ENCODE results near the gene ZNF710.

The ZNF710 gene

DNA sequence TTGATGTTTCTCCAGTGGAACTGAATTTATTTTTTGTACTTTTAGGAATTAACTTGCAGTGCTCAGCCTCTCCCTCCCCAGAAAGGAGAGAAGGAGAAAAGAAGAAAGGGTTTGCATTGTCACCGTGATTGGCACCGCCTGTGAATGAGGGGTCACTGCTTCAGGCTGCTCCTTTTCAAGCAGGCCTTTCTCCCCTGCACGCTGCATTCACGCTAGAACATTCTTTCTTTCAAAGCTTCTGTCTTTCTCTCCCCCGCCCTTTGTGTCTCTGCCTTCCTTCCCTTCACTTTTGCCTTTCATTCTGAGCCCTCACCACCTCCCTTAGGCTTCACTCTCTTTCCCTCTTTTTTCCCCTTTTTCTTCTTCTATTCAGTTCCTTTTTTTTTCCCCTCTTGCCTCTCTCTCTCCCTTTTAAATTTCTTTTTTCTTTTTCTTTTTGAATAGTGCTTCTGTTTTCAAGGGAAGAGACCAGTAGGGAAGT is 42.4 kb downstream of the ZNF710 start:
- H3K4me1 ChIP-seq (ENCODE audit: insufficient read depth, low read length, poor library complexity, severe bottlenecking), result peaks cover 23% of the 10 kb centered on the region
- no peaks in the 10 kb centered on the region for H3K9me2 ChIP-seq (replicated peaks; ENCODE audit: low read depth, low read length)
- TF ChIP-seq, protein P1, sequence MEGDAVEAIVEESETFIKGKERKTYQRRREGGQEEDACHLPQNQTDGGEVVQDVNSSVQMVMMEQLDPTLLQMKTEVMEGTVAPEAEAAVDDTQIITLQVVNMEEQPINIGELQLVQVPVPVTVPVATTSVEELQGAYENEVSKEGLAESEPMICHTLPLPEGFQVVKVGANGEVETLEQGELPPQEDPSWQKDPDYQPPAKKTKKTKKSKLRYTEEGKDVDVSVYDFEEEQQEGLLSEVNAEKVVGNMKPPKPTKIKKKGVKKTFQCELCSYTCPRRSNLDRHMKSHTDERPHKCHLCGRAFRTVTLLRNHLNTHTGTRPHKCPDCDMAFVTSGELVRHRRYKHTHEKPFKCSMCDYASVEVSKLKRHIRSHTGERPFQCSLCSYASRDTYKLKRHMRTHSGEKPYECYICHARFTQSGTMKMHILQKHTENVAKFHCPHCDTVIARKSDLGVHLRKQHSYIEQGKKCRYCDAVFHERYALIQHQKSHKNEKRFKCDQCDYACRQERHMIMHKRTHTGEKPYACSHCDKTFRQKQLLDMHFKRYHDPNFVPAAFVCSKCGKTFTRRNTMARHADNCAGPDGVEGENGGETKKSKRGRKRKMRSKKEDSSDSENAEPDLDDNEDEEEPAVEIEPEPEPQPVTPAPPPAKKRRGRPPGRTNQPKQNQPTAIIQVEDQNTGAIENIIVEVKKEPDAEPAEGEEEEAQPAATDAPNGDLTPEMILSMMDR (conservative IDR thresholded peaks at IDR 0.05; ENCODE audit: low read length), result no peak
- no peak for TF ChIP-seq EZH2phosphoT487 (IDR thresholded peaks at IDR 0.05; ENCODE audit: borderline replicate concordance)
- no peak overlapping the region for H3K4me3 ChIP-seq (ENCODE audit: low read length, poor library complexity, severe bottlenecking)
- no peak overlapping the region for H3K4me2 ChIP-seq (ENCODE audit: low read depth, low read length, poor library complexity, severe bottlenecking)
- no peaks in the 10 kb centered on the region for H3K36me3 ChIP-seq (ENCODE audit: insufficient read depth, low read length)
- H3F3A ChIP-seq (ENCODE audit: low read depth), result no peaks in the 10 kb centered on the region
- no peak overlapping the region for H3K9ac ChIP-seq (ENCODE audit: low read depth, low read length, poor library complexity, severe bottlenecking)
- no peaks in the 10 kb centered on the region for H3K9me3 ChIP-seq (ENCODE audit: insufficient read depth, low read depth, low read length)
- H3K79me2 ChIP-seq (ENCODE audit: insufficient read depth, low read length), result peaks cover 30% of the 10 kb centered on the region; the same call in 1 of the 2 replicates
- H4K20me1 ChIP-seq (ENCODE audit: insufficient read depth, low read length, poor library complexity, severe bottlenecking), result no peaks in the 10 kb centered on the region
- no peaks in the 10 kb centered on the region for H3K27me3 ChIP-seq (ENCODE audit: insufficient read depth, low read length, poor library complexity, severe bottlenecking)
- no peak overlapping the region for H2AFZ ChIP-seq (ENCODE audit: low read length)

DNA sequence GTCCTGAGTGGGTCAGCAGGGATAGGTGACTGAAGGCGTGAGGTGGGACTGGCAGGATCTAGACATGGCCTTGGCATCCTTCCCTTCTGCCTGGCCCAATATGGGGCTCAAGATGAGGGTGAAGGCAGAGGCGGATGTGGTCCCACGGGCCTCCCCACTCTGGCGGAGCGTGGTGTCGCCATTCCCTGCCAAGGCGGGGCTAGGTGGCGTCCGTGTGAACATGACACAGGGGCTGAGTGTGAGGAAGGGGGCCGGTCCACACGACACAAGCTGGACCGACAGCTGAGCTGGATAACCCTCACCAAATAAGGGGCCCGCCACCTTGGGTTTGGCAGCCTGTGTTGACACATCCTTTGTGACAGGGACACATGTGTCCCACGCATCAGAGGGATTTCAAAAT is 43.1 kb downstream of the ZNF710 start:
- no peak overlapping the region for H3K4me3 ChIP-seq (ENCODE audit: low read length, poor library complexity, severe bottlenecking)

DNA sequence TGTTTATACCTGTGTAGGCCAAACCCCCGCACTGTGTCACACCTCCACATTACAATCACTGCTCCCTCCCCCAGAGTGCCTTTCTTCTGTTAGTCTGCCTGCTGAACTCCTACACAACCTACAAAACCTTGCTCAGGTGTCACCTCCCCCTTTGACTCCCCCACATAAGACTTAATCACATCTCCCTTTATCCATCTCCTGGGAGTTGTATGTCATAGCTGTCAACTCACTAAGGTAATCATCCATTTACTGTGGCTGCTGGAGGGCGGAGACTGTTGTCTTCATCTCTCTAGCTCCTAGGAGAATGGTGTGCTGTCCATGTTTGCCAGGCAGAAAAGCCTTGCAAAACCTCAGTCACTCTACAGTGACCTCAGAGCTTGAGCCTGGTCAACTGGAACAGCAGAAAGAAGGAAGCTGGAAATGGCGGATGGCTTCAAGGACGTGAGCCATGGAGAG is 43.8 kb downstream of the ZNF710 start:
- Histone ChIP-seq H3K9ac (ENCODE audit: low read depth, low read length, poor library complexity, severe bottlenecking) (no peak overlapping the region), H3K9me3 (ENCODE audit: insufficient read depth, low read depth, low read length) (no peaks in the 10 kb centered on the region), H3K27me3 (ENCODE audit: insufficient read depth, low read length, poor library complexity, severe bottlenecking) (no peaks in the 10 kb centered on the region), H3F3A (ENCODE audit: low read depth) (no peaks in the 10 kb centered on the region), H3K36me3 (ENCODE audit: insufficient read depth, low read length) (no peaks in the 10 kb centered on the region), H3K4me2 (ENCODE audit: low read depth, low read length, poor library complexity, severe bottlenecking) (no peak overlapping the region), H3K79me2 (ENCODE audit: insufficient read depth, low read length) (peaks cover 20% of the 10 kb centered on the region; the same call in 1 of the 2 replicates), H2AFZ (ENCODE audit: low read length) (no peak overlapping the region), H3K4me1 (ENCODE audit: insufficient read depth, low read length, poor library complexity, severe bottlenecking) (peaks cover 12% of the 10 kb centered on the region), H3K9me2 (replicated peaks; ENCODE audit: low read depth, low read length) (no peaks in the 10 kb centered on the region), H3K4me3 (ENCODE audit: low read length, poor library complexity, severe bottlenecking) (no peak overlapping the region), H4K20me1 (ENCODE audit: insufficient read depth, low read length, poor library complexity, severe bottlenecking) (no peaks in the 10 kb centered on the region)
- TF ChIP-seq, protein P1 (conservative IDR thresholded peaks at IDR 0.05; ENCODE audit: low read length), result no peak
- no peak for TF ChIP-seq EZH2phosphoT487 (IDR thresholded peaks at IDR 0.05; ENCODE audit: borderline replicate concordance)

More for the DNA sequence above, 43.1 kb downstream of the ZNF710 start:
- TF ChIP-seq, protein P1 (conservative IDR thresholded peaks at IDR 0.05; ENCODE audit: low read length), result no peak
- no peak for TF ChIP-seq EZH2phosphoT487 (IDR thresholded peaks at IDR 0.05; ENCODE audit: borderline replicate concordance)
- Histone ChIP-seq H3F3A (ENCODE audit: low read depth) (no peaks in the 10 kb centered on the region), H3K9ac (ENCODE audit: low read depth, low read length, poor library complexity, severe bottlenecking) (no peak overlapping the region), H3K4me1 (ENCODE audit: insufficient read depth, low read length, poor library complexity, severe bottlenecking) (peaks cover 18% of the 10 kb centered on the region), H3K79me2 (ENCODE audit: insufficient read depth, low read length) (peaks cover 26% of the 10 kb centered on the region; the same call in 1 of the 2 replicates), H3K9me2 (replicated peaks; ENCODE audit: low read depth, low read length) (no peaks in the 10 kb centered on the region), H2AFZ (ENCODE audit: low read length) (no peak overlapping the region), H3K4me2 (ENCODE audit: low read depth, low read length, poor library complexity, severe bottlenecking) (no peak overlapping the region), H3K27me3 (ENCODE audit: insufficient read depth, low read length, poor library complexity, severe bottlenecking) (no peaks in the 10 kb centered on the region), H3K36me3 (ENCODE audit: insufficient read depth, low read length) (no peaks in the 10 kb centered on the region), H4K20me1 (ENCODE audit: insufficient read depth, low read length, poor library complexity, severe bottlenecking) (no peaks in the 10 kb centered on the region), H3K9me3 (ENCODE audit: insufficient read depth, low read depth, low read length) (no peaks in the 10 kb centered on the region)
